ENCODE data around the gene GPR32. TPM values are rescaled to one million over a fixed set of nuclear protein-coding genes. Genes with fewer than 3 reads are reported as not detected.
"Not testable (repeated sequence)": the region's sequence is repeated elsewhere in the genome, so short reads cannot be mapped to it uniquely, and the experiment has no call there.

GPR32 gene
- total and polyA plus RNA-seq, 2 donors from 2014 or later: not detected

DNA sequence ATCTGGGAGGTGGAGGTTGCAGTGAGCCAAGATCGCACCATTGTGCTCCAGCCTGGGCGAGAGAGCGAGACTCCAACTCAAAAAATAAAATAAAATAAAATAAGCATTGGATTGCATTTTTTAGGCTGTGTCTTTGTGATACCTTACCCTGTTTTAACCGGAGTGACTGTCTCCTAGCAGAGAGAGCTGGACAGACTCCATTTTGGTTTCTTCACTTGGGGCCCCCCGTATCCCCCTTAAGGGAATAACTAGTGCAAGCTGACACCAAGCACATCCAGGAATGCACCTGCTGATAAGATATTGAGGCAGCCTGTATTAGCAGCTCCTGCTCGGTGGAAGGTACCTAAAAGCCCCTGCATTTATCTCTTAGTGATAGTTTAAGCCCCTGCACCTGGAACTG is 20.8 kb upstream of the GPR32 start:
- TF ChIP-seq CTCF (IDR thresholded peaks at IDR 0.05; ENCODE audit: borderline replicate concordance, extremely low read depth, insufficient read depth): no peak
- Histone ChIP-seq H3K4me3 (ENCODE audit: low read length in 3 of 3) (no peak overlapping the region), H3K36me3 (ENCODE audit: control insufficient read depth in 2 of 3, insufficient read depth in 3 of 3, low read length in 3 of 3) (no peaks in the 10 kb centered on the region), H3K9me3 (ENCODE audit: control insufficient read depth in 2 of 3, insufficient read depth in 1 of 3, low read length in 3 of 3) (no peaks in the 10 kb centered on the region), H3K9ac (ENCODE audit: low read length in 3 of 3) (no peak overlapping the region), H3K27ac (ENCODE audit: low read depth in 2 of 2, low read length in 2 of 2) (no peak overlapping the region), H3K27me3 (ENCODE audit: control insufficient read depth, insufficient read depth, low read length) (no peaks in the 10 kb centered on the region), H3K4me1 (ENCODE audit: control insufficient read depth in 2 of 3, insufficient read depth in 2 of 3, low read depth in 1 of 3, low read length in 3 of 3) (no peaks in the 10 kb centered on the region)
- DNase-seq (no peak), FAIRE-seq (no peak)
- intact Hi-C loops (cut with DNase I): no loop called here

DNA sequence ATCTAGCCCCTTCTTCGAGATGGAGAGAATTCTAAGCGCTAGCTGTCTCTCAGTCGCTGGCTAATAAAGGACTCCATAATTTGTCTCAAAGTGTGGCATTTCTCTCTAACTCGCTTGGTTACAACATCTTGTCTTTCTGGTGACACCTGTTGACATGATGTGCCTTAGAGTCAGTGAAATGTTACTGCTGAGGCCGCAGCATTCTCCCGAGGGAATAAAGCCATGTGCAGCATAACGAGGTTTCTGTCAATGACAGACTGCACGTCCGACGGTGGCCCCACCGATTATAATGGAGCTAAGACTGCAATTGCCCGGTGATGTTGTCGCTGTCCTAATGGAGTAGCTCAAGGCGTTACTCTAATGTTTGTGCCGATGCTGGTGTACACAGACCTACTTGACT is 20.3 kb upstream of the GPR32 start:
- Histone ChIP-seq H3K4me3 (ENCODE audit: low read length in 3 of 3) (no peak overlapping the region), H3K36me3 (ENCODE audit: control insufficient read depth in 2 of 3, insufficient read depth in 3 of 3, low read length in 3 of 3) (no peaks in the 10 kb centered on the region), H3K4me1 (ENCODE audit: control insufficient read depth in 2 of 3, insufficient read depth in 2 of 3, low read depth in 1 of 3, low read length in 3 of 3) (no peaks in the 10 kb centered on the region), H3K27me3 (ENCODE audit: control insufficient read depth, insufficient read depth, low read length) (no peaks in the 10 kb centered on the region), H3K9me3 (ENCODE audit: control insufficient read depth in 2 of 3, insufficient read depth in 1 of 3, low read length in 3 of 3) (no peaks in the 10 kb centered on the region), H3K9ac (ENCODE audit: low read length in 3 of 3) (no peak overlapping the region), H3K27ac (ENCODE audit: low read depth in 2 of 2, low read length in 2 of 2) (no peak overlapping the region)
- intact Hi-C loops (cut with DNase I): no loop called here
- FAIRE-seq (no peak), DNase-seq (no peak)
- no peak for TF ChIP-seq CTCF (IDR thresholded peaks at IDR 0.05; ENCODE audit: borderline replicate concordance, extremely low read depth, insufficient read depth)

DNA sequence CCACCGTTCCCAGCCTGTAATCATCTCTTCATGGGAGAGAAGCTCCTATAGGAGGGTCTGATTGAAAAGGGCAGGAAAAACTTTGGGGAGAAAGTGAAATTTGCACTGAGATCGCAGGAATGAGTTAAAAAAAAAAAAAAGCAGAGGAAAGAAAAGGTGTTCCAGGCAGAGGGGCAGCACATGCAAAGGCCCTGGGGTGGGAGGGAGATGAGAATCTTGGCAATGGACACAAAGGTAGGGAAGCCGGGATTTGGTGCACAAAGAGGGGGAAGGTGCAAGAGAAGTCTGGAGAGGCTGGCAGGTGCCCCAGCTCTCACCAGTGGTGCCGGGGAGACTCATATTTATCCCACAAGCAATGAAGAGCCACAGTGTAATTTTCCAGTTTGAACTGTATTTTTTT is 16.4 kb upstream of the GPR32 start:
- Histone ChIP-seq H3K27me3 (ENCODE audit: control insufficient read depth, insufficient read depth, low read length) (no peaks in the 10 kb centered on the region), H3K9ac (ENCODE audit: low read length in 3 of 3) (no peak overlapping the region), H3K9me3 (ENCODE audit: control insufficient read depth in 2 of 3, insufficient read depth in 1 of 3, low read length in 3 of 3) (no peaks in the 10 kb centered on the region), H3K27ac (ENCODE audit: low read depth in 2 of 2, low read length in 2 of 2) (no peak overlapping the region), H3K4me3 (ENCODE audit: low read length in 3 of 3) (no peak overlapping the region), H3K4me1 (ENCODE audit: control insufficient read depth in 2 of 3, insufficient read depth in 2 of 3, low read depth in 1 of 3, low read length in 3 of 3) (no peaks in the 10 kb centered on the region), H3K36me3 (ENCODE audit: control insufficient read depth in 2 of 3, insufficient read depth in 3 of 3, low read length in 3 of 3) (no peaks in the 10 kb centered on the region)
- intact Hi-C loops (cut with DNase I): no loop called here
- no peak for FAIRE-seq
- no peak for DNase-seq
- TF ChIP-seq CTCF (IDR thresholded peaks at IDR 0.05; ENCODE audit: borderline replicate concordance, extremely low read depth, insufficient read depth): no peak

DNA sequence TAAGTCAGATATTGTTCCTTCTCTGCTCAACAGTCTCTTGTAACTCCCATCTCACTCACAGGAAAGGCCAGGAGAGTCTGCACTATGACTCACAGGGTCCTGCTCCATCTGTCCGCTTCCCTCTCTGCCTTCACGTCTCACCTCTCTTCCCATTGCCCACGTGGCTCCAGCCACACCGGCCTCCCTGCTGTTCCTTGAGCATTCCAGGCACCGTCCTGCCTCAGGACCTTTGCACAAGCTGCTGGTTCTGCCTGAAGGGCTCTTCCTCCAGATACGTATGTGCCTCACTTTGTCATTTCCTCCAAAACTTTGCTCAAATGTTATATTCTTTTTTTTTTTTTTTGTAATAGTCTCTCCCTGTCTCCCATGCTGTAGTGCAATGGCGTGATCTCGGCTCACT is 14.0 kb upstream of the GPR32 start:
- H3K36me3 ChIP-seq (ENCODE audit: control insufficient read depth in 2 of 3, insufficient read depth in 3 of 3, low read length in 3 of 3); H3K27me3 ChIP-seq (ENCODE audit: control insufficient read depth, insufficient read depth, low read length); intact Hi-C loops (cut with DNase I); DNase-seq; H3K9me3 ChIP-seq (ENCODE audit: control insufficient read depth in 2 of 3, insufficient read depth in 1 of 3, low read length in 3 of 3); H3K4me3 ChIP-seq (ENCODE audit: low read length in 3 of 3); FAIRE-seq; H3K9ac ChIP-seq (ENCODE audit: low read length in 3 of 3); H3K4me1 ChIP-seq (ENCODE audit: control insufficient read depth in 2 of 3, insufficient read depth in 2 of 3, low read depth in 1 of 3, low read length in 3 of 3); H3K27ac ChIP-seq (ENCODE audit: low read depth in 2 of 2, low read length in 2 of 2): not testable (repeated sequence)

- H3K4me3 ChIP-seq (ENCODE audit: low read length in 3 of 3); intact Hi-C loops (cut with DNase I); H3K9ac ChIP-seq (ENCODE audit: low read length in 3 of 3); H3K27ac ChIP-seq (ENCODE audit: low read depth in 2 of 2, low read length in 2 of 2); H3K36me3 ChIP-seq (ENCODE audit: control insufficient read depth in 2 of 3, insufficient read depth in 3 of 3, low read length in 3 of 3); H3K9me3 ChIP-seq (ENCODE audit: control insufficient read depth in 2 of 3, insufficient read depth in 1 of 3, low read length in 3 of 3); H3K4me1 ChIP-seq (ENCODE audit: control insufficient read depth in 2 of 3, insufficient read depth in 2 of 3, low read depth in 1 of 3, low read length in 3 of 3); DNase-seq; H3K27me3 ChIP-seq (ENCODE audit: control insufficient read depth, insufficient read depth, low read length); FAIRE-seq: not testable (repeated sequence)
Measured at GRCh38 chr19:50757624-50758023, 12.6 kb upstream of the GPR32 start.

DNA sequence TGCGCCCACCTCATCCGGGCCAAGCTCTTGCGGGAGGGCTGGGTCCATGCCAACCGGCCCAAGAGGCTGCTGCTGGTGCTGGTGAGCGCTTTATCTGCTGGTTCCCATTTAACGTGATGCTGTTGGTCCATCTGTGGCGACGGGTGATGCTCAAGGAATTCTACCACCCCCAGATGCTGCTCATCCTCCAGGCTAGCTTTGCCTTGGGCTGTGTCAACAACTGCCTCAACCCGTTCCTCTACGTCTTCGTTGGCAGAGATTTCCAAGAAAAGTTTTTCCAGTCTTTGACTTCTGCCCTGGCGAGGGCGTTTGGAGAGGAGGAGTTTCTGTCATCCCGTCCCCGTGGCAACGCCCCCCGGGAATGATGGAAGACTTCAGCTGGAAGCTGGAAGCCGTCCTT is 11.2 kb upstream of the GPR32 start:
- H3K9me3 ChIP-seq (ENCODE audit: control insufficient read depth in 2 of 3, insufficient read depth in 1 of 3, low read length in 3 of 3); H3K27ac ChIP-seq (ENCODE audit: low read depth in 2 of 2, low read length in 2 of 2); DNase-seq; H3K4me1 ChIP-seq (ENCODE audit: control insufficient read depth in 2 of 3, insufficient read depth in 2 of 3, low read depth in 1 of 3, low read length in 3 of 3); H3K36me3 ChIP-seq (ENCODE audit: control insufficient read depth in 2 of 3, insufficient read depth in 3 of 3, low read length in 3 of 3); H3K4me3 ChIP-seq (ENCODE audit: low read length in 3 of 3); intact Hi-C loops (cut with DNase I); FAIRE-seq; H3K27me3 ChIP-seq (ENCODE audit: control insufficient read depth, insufficient read depth, low read length); H3K9ac ChIP-seq (ENCODE audit: low read length in 3 of 3): not testable (repeated sequence)
